Smooth muscle cell (in vitro differentiated cells): Measurements from ENCODE around the gene NHERF1. TPM values are rescaled to one million over a fixed set of nuclear protein-coding genes. Genes with fewer than 3 reads are reported as not detected.

Source experiments
- DNase-seq: peaks from one replicate; lab custom pipeline; 2025; ENCODE audit not compliant: unreplicated experiment; lab: John Stamatoyannopoulos, UW
- H2AFZ ChIP-seq: fragments of 200-600 bp; sonication (generic); 2 replicates; pipeline ENCODE4 v1.6.0; 2016; ENCODE audit warnings: antibody characterized with exemption, low read depth, mild to moderate bottlenecking
- H3F3A ChIP-seq: fragments of 200-600 bp; sonication (generic); 2 replicates; pipeline ENCODE4 v1.6.0; 2017; ENCODE audit warnings: antibody characterized with exemption, low read depth
- H3K27ac ChIP-seq: fragments of 200-600 bp; sonication (generic); 2 replicates; pipeline ENCODE4 v1.5.1; 2016; ENCODE audit warnings: low read depth, mild to moderate bottlenecking
- H3K27me3 ChIP-seq: fragments of 200-600 bp; sonication (generic); 2 replicates; pipeline ENCODE4 v1.6.1; 2016; ENCODE audit warnings: low read depth, mild to moderate bottlenecking
- H3K36me3 ChIP-seq: fragments of 200-600 bp; sonication (generic); 2 replicates; pipeline ENCODE4 v1.5.1; 2016; ENCODE audit warnings: low read depth
- H3K4me1 ChIP-seq: fragments of 200-600 bp; sonication (generic); 2 replicates; pipeline ENCODE4 v1.5.1; 2016; ENCODE audit warnings: low read depth
- H3K4me2 ChIP-seq: fragments of 200-600 bp; sonication (generic); 2 replicates; pipeline ENCODE4 v1.6.0; 2016; ENCODE audit warnings: mild to moderate bottlenecking
- H3K4me3 ChIP-seq: fragments of 200-600 bp; sonication (generic); 2 replicates; pipeline ENCODE4 v1.5.1; 2016; ENCODE audit warnings: mild to moderate bottlenecking
- H3K79me2 ChIP-seq: fragments of 200-600 bp; sonication (generic); 2 replicates; pipeline ENCODE4 v1.6.0; 2016; ENCODE audit warnings: low read depth, mild to moderate bottlenecking
- H3K9ac ChIP-seq: fragments of 200-600 bp; sonication (generic); 2 replicates; pipeline ENCODE4 v1.6.0; 2016; ENCODE audit warnings: low read depth
- H3K9me3 ChIP-seq: fragments of 200-600 bp; sonication (generic); replicated peaks from 2 replicates; pipeline ENCODE4 v1.5.1; 2016; ENCODE audit warnings: low read depth
- H4K20me1 ChIP-seq: fragments of 200-600 bp; sonication (generic); 2 replicates; pipeline ENCODE4 v1.6.0; 2016; ENCODE audit warnings: low read depth
- CTCF ChIP-seq: fragments of 200-600 bp; sonication (generic); IDR thresholded peaks from 2 replicates; pipeline ENCODE4 v1.5.1; 2017; ENCODE audit warnings: borderline replicate concordance, mild to moderate bottlenecking, antibody characterized with exemption; ENCODE audit not compliant: insufficient read depth, poor library complexity, severe bottlenecking
- WGBS: methylation state at CpG from one replicate; pipeline ENCODE4 v1.1.7; 2016; ENCODE audit warnings: low lambda C conversion rate; 5-methylcytosine and 5-hydroxymethylcytosine counted together
- polyA plus RNA-seq: library from polyadenylated mRNA; unstranded; fragments of >200 nt; fragmentation: Nextera tagmentation; extraction: Ambion mirVana; gene quantifications from 2 replicates; pipeline ENCODE4 v1.2.1, GENCODE V29; 2016
- total RNA-seq: library from RNA; depleted of rRNA; stranded (reverse); fragments of >200 nt; gene quantifications from 2 replicates; pipeline ENCODE4 v1.2.3, GENCODE V29; 2014

Gene NHERF1
- total and polyA plus RNA-seq, 2 experiments from 2014 or later = 23.2 to 31.9 TPM

DNA sequence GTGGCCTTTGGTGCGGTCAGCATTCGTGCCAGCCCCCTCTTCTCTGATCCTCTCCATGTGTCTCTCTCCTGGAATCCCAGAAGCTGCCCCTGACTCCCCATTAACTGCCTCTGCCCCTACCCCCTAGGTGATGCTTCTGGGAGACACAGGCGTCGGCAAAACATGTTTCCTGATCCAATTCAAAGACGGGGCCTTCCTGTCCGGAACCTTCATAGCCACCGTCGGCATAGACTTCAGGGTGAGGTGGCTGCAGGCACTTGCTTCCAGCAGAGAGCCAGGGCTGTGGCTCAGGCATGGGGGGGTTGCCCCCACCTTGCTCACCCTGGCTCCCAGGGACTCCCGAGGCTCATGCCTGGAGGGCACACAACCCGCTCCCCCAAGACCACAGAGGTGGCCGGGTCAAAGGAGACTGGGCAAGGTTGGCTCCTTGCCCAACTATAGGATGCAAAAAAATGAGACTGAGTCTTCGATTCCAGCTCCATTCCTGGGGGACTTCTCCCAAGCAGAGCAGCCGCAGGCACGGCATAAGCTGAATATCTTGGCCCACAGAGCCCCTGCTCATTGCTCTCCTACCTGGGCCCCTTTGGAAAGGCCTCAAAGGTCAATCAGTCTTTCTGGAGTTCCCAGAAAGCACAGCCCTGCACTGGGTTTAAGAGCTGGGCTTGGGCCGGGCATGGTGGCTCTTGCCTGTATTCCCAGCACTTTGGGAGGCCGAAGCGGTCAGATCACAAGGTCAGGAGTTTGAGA lies 7.6 kb upstream of the NHERF1 start:
- no peak for DNase-seq
- Histone ChIP-seq H3K27me3 (peaks cover 34% of the 10 kb centered on the region), H3K9ac (no peak overlapping the region), H3K9me3 (no peaks in the 10 kb centered on the region), H3F3A (no peaks in the 10 kb centered on the region), H2AFZ (no peak overlapping the region), H3K79me2 (no peaks in the 10 kb centered on the region), H3K27ac (no peak overlapping the region), H3K4me1 (peaks cover 9% of the 10 kb centered on the region), H3K4me2 (no peak overlapping the region), H3K4me3 (no peak overlapping the region), H4K20me1 (no peaks in the 10 kb centered on the region), H3K36me3 (no peaks in the 10 kb centered on the region)
- no peak for TF ChIP-seq CTCF
- 93% methylated on average over 17 of the region's 17 CpGs for WGBS

- Histone ChIP-seq H2AFZ (no peak overlapping the region), H3K36me3 (no peaks in the 10 kb centered on the region), H3K4me2 (no peak overlapping the region), H3F3A (peaks cover 11% of the 10 kb centered on the region), H3K79me2 (no peaks in the 10 kb centered on the region), H3K27ac (no peak overlapping the region), H3K4me3 (no peak overlapping the region), H3K4me1 (peaks cover 22% of the 10 kb centered on the region), H3K9me3 (no peaks in the 10 kb centered on the region), H4K20me1 (no peaks in the 10 kb centered on the region), H3K9ac (no peak overlapping the region), H3K27me3 (peaks cover 21% of the 10 kb centered on the region)
- WGBS = 39% methylated on average over 4 of the region's 4 CpGs
- no peak for DNase-seq
- no peak for TF ChIP-seq CTCF
Measured at GRCh38 chr17:74742153-74742515, 6.3 kb upstream of the NHERF1 start.

GRCh38 chr17:74742978-74743545 lies 5.4 kb upstream of the NHERF1 start:
- no peak for DNase-seq
- Histone ChIP-seq H3F3A (peaks cover 18% of the 10 kb centered on the region), H2AFZ (no peak overlapping the region), H3K4me1 (peaks cover 31% of the 10 kb centered on the region), H3K9ac (no peak overlapping the region), H3K27ac (no peak overlapping the region), H3K36me3 (no peaks in the 10 kb centered on the region), H3K4me3 (no peak overlapping the region), H3K4me2 (no peak overlapping the region), H3K79me2 (no peaks in the 10 kb centered on the region), H3K27me3 (peaks cover 11% of the 10 kb centered on the region), H4K20me1 (no peaks in the 10 kb centered on the region), H3K9me3 (no peaks in the 10 kb centered on the region)
- TF ChIP-seq CTCF = no peak
- 96% methylated on average over 9 of the region's 9 CpGs for WGBS

- Histone ChIP-seq H3K4me2 (no peak overlapping the region), H2AFZ (no peak overlapping the region), H3F3A (peaks cover 18% of the 10 kb centered on the region), H3K36me3 (no peaks in the 10 kb centered on the region), H3K9me3 (no peaks in the 10 kb centered on the region), H3K27me3 (peaks cover 4% of the 10 kb centered on the region), H3K9ac (no peak overlapping the region), H3K27ac (no peak overlapping the region), H4K20me1 (no peaks in the 10 kb centered on the region), H3K4me3 (no peak overlapping the region), H3K79me2 (no peaks in the 10 kb centered on the region), H3K4me1 (peaks cover 31% of the 10 kb centered on the region)
- no peak for TF ChIP-seq CTCF
- WGBS = 87% methylated on average over 2 of the region's 2 CpGs
- DNase-seq = no peak
Measured at GRCh38 chr17:74743755-74744154, 4.7 kb upstream of the NHERF1 start.
